NB4 (cell line): ENCODE measurements around the gene C9.
"Not testable (repeated sequence)": the region's sequence is repeated elsewhere in the genome, so short reads cannot be mapped to it uniquely, and the experiment has no call there.

Source experiments
- CTCF ChIP-seq: IDR thresholded peaks from one replicate; pipeline ENCODE4 v1.5.1; 2012; ENCODE audit warnings: low read depth, low read length
- MAX ChIP-seq: IDR thresholded peaks from 2 replicates; pipeline ENCODE4 v1.6.1; 2011; ENCODE audit warnings: low read depth, low read length
- POLR2A ChIP-seq: IDR thresholded peaks from 2 replicates; pipeline ENCODE4 v1.6.1; 2011; ENCODE audit warnings: mild to moderate bottlenecking; ENCODE audit not compliant: insufficient read length; ENCODE audit errors: extremely low read depth

- TF ChIP-seq POLR2A, CTCF, MAX: not testable (repeated sequence)
Measured at GRCh38 chr5:39316464-39316863, 47.8 kb downstream of the C9 start.
